ENCODE data around the gene PDE8A. TPM values are rescaled to one million over a fixed set of nuclear protein-coding genes. Genes with fewer than 3 reads are reported as not detected.

PDE8A gene
- total and polyA plus RNA-seq, 5 donors, result 11.5 to 24.7 (median 19.4) TPM

DNA sequence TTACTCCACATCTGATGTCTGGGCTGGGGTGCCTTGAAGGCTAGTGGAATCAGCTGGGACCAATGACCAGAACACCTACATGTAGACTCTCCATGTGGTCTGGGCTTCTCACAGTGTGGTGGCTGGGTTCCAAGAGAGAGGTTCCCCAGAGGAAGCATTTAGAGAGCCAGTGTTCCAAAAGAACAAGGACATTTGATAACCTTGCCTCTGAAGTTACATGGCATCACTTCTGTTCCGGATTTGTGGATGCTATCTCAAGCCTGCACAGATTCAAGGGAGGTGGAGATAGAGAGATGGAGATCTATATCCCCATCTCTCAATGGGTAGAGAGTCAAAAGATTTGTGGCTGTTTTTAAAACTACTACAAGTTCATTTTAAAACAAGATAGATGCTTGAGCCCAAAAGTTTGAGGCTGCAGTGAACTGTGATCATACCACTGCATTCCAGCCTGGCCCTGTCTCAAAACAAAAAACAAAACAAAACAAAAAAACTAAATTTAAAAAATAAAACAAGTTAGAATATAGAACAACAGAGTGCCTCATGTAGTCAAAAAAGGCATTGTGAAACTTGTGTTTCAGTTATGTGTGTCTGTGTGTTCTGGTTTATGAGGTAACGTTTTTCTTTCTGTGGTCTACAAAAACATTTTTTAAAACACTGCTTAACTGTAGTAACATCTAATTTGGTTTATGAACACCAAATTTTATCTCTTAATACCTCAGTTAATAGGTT is 44.8 kb downstream of the PDE8A start:
- Histone ChIP-seq H3K4me3 (ENCODE audit: low read length) (no peak overlapping the region), H3K27me3 (ENCODE audit: control insufficient read depth, insufficient read depth) (no peaks in the 10 kb centered on the region), H3K4me1 (ENCODE audit: control insufficient read depth, insufficient read depth, low read length) (peaks cover 17% of the 10 kb centered on the region), H3K9me3 (ENCODE audit: control insufficient read depth, low read length) (no peaks in the 10 kb centered on the region), H3K27ac (ENCODE audit: low read length) (peak overlapping the region; percentile 65)
- 27% methylated on average over 2 of the region's 2 CpGs for WGBS
- ATAC-seq (peak; percentile 77 to 80), DNase-seq (peak in 2 of 3 donors; percentile 31 to 68)
- intact Hi-C loops (cut with DNase I), result no loop called here

DNA sequence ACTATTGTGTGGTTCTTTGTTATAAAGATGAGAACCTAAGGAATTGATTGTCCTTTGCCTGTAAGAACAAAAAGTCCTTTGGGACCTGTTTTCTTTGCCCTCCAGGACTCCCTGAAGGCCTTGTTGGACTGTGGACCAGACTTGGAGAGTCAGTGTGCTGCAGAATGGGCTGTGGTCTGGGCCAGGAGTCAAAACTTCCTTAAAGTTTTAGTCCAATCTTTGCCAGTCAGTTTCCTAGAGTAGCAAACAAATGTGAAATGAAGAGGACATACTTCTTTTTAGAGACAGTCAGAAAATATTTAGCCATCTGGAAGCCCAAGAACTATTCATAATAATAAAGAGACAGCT is 45.4 kb downstream of the PDE8A start:
- intact Hi-C loops (cut with DNase I), result no loop called here
- Histone ChIP-seq H3K27me3 (ENCODE audit: control insufficient read depth, insufficient read depth) (no peaks in the 10 kb centered on the region), H3K4me3 (ENCODE audit: low read length) (no peak overlapping the region), H3K4me1 (ENCODE audit: control insufficient read depth, insufficient read depth, low read length) (peaks cover 20% of the 10 kb centered on the region), H3K9me3 (ENCODE audit: control insufficient read depth, low read length) (no peaks in the 10 kb centered on the region), H3K27ac (ENCODE audit: low read length) (no peak overlapping the region)
- DNase-seq (no peak), ATAC-seq (peak in 1 of 2 donors; percentile 50)

DNA sequence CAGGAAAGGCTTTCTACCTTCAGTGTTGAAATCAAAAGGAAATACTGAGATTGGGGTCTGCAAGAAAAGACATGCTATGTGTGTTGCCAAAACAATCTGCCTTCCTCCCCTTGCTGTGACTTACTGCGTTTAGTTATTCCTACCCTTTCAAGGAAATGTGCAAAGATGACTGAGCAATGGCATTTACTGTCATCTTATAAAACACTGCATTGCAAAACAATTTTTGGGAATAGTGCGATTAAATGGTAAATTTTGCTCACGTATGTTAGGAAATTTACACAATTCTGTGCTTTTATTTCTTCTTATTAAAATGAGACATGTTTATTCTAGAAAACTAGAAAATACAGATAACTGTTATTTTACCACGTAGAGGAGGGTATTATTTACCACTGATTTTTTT is 45.8 kb downstream of the PDE8A start:
- peaks cover 20% of the 10 kb centered on the region for H3K4me1 ChIP-seq (ENCODE audit: control insufficient read depth, insufficient read depth, low read length)
- DNase-seq (no peak), ATAC-seq (no peak)
- no peaks in the 10 kb centered on the region for H3K9me3 ChIP-seq (ENCODE audit: control insufficient read depth, low read length)
- intact Hi-C loops (cut with DNase I), result no loop called here
- H3K4me3 ChIP-seq (ENCODE audit: low read length), result no peak overlapping the region
- WGBS, result 74% methylated on average over 4 of the region's 4 CpGs
- no peak overlapping the region for H3K27ac ChIP-seq (ENCODE audit: low read length)
- no peaks in the 10 kb centered on the region for H3K27me3 ChIP-seq (ENCODE audit: control insufficient read depth, insufficient read depth)

DNA sequence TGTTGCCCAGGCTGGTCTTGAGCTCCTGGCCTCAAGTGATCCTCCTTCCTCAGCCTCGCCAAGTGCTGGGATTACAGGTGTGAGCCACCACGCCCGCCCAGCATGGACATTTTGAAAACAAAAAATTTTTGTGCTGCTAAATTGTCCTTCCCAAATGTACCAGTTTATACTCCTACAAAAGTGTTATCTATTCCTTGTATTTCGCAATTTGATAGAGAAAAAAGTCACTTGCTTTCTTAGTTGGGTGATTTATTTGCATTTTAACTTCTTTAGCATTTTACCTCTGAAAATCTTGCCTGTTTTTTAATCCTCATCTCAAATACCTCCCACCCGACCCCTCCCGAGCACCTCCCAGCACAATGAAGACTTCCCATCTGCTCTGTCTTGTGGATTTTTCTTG is 46.8 kb downstream of the PDE8A start:
- no peak for DNase-seq
- H3K27ac ChIP-seq (ENCODE audit: low read length), result no peak overlapping the region
- no peak overlapping the region for H3K4me3 ChIP-seq (ENCODE audit: low read length)
- H3K4me1 ChIP-seq (ENCODE audit: control insufficient read depth, insufficient read depth, low read length), result peaks cover 24% of the 10 kb centered on the region
- WGBS, result 79% methylated on average over 6 of the region's 6 CpGs
- no peak for ATAC-seq
- intact Hi-C loops (cut with DNase I), result no loop called here
- no peaks in the 10 kb centered on the region for H3K27me3 ChIP-seq (ENCODE audit: control insufficient read depth, insufficient read depth)
- no peaks in the 10 kb centered on the region for H3K9me3 ChIP-seq (ENCODE audit: control insufficient read depth, low read length)

DNA sequence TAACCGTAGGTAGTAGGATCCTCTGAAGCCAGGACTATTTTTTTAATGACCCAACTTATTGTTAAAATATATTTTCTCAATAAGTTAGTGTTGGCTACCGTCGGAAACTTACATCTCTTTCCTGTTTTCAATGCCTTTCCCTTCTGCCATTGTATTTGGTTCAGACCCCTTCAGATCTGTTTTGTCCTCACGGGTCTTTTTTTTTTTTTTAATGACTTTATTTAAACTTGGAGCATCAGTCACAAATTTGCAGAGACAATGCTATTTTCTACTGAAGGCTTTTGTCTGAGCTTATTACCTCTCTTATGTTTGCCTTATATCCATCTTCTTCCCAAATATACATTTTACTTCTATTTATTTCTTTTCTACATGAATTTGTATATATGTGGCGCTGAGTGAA is 47.6 kb downstream of the PDE8A start:
- Histone ChIP-seq H3K4me1 (ENCODE audit: control insufficient read depth, insufficient read depth, low read length) (peaks cover 22% of the 10 kb centered on the region), H3K27me3 (ENCODE audit: control insufficient read depth, insufficient read depth) (no peaks in the 10 kb centered on the region), H3K4me3 (ENCODE audit: low read length) (no peak overlapping the region), H3K9me3 (ENCODE audit: control insufficient read depth, low read length) (no peaks in the 10 kb centered on the region), H3K27ac (ENCODE audit: low read length) (no peak overlapping the region)
- DNase-seq (no peak), ATAC-seq (no peak)
- intact Hi-C loops (cut with DNase I), result no loop called here
- 78% methylated on average over 5 of the region's 5 CpGs for WGBS

GRCh38 chr15:85030301-85030929 is 48.8 kb downstream of the PDE8A start:
- DNase-seq (no peak), ATAC-seq (peak in 1 of 2 donors; percentile 61)
- Histone ChIP-seq H3K9me3 (ENCODE audit: control insufficient read depth, low read length) (no peaks in the 10 kb centered on the region), H3K27ac (ENCODE audit: low read length) (no peak overlapping the region), H3K4me3 (ENCODE audit: low read length) (no peak overlapping the region), H3K27me3 (ENCODE audit: control insufficient read depth, insufficient read depth) (no peaks in the 10 kb centered on the region), H3K4me1 (ENCODE audit: control insufficient read depth, insufficient read depth, low read length) (peaks cover 20% of the 10 kb centered on the region)
- WGBS, result 50% methylated on average over 1 of the region's 1 CpG
- intact Hi-C loops (cut with DNase I), result no loop called here

GRCh38 chr15:85031086-85031943 is 49.7 kb downstream of the PDE8A start:
- intact Hi-C loops (cut with DNase I), result no loop called here
- DNase-seq (no peak), ATAC-seq (no peak)
- Histone ChIP-seq H3K4me1 (ENCODE audit: control insufficient read depth, insufficient read depth, low read length) (peaks cover 12% of the 10 kb centered on the region), H3K9me3 (ENCODE audit: control insufficient read depth, low read length) (no peaks in the 10 kb centered on the region), H3K4me3 (ENCODE audit: low read length) (no peak overlapping the region), H3K27ac (ENCODE audit: low read length) (peak overlapping the region; percentile 6), H3K27me3 (ENCODE audit: control insufficient read depth, insufficient read depth) (no peaks in the 10 kb centered on the region)
- 78% methylated on average over 6 of the region's 6 CpGs for WGBS

- Histone ChIP-seq H3K27ac (ENCODE audit: low read length) (peak overlapping the region; percentile 6), H3K4me1 (ENCODE audit: control insufficient read depth, insufficient read depth, low read length) (peaks cover 16% of the 10 kb centered on the region)
These were observed 50.4 kb downstream of the PDE8A start for GRCh38 chr15:85031944-85032558.

DNA sequence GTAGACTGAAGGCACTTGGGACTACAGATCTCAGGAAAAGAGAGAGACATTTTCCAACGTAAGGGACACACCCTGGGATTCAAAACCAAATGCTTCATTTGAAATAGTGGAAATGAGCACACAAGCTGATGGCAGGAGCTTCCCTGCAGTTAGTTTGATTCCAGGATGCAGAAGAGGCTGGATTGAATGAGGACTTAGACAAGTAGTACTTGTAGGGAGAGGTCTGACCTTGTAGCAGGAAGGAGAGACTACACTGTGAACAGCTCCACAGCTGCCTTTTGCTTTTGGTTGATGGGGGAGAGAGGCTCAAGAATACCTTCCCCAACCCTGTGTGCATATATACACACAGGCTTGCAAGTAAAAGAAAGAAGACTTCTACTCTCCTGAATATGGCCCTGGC is 51.5 kb downstream of the PDE8A start:
- intact Hi-C loops (cut with DNase I), result no loop called here
- Histone ChIP-seq H3K4me1 (ENCODE audit: control insufficient read depth, insufficient read depth, low read length) (peaks cover 13% of the 10 kb centered on the region), H3K27ac (ENCODE audit: low read length) (peak overlapping the region; percentile 17), H3K9me3 (ENCODE audit: control insufficient read depth, low read length) (no peaks in the 10 kb centered on the region), H3K27me3 (ENCODE audit: control insufficient read depth, insufficient read depth) (no peaks in the 10 kb centered on the region), H3K4me3 (ENCODE audit: low read length) (no peak overlapping the region)
- WGBS, result 33% methylated on average over 1 of the region's 1 CpG
- ATAC-seq (peak in 1 of 2 donors; percentile 25), DNase-seq (no peak)

More at GRCh38 chr15:85031944-85032558, 50.4 kb downstream of the PDE8A start:
- Histone ChIP-seq H3K9me3 (ENCODE audit: control insufficient read depth, low read length) (no peaks in the 10 kb centered on the region), H3K4me3 (ENCODE audit: low read length) (no peak overlapping the region), H3K27me3 (ENCODE audit: control insufficient read depth, insufficient read depth) (no peaks in the 10 kb centered on the region)
- DNase-seq (no peak), ATAC-seq (no peak)
- intact Hi-C loops (cut with DNase I), result no loop called here
- WGBS, result 75% methylated on average over 2 of the region's 2 CpGs

GRCh38 chr15:85034276-85034675 is 52.6 kb downstream of the PDE8A start:
- ATAC-seq, result no peak
- no peak for DNase-seq
- 92% methylated on average over 5 of the region's 5 CpGs for WGBS
- intact Hi-C loops (cut with DNase I), result no loop called here
- Histone ChIP-seq H3K27ac (ENCODE audit: low read length) (no peak overlapping the region), H3K4me1 (ENCODE audit: control insufficient read depth, insufficient read depth, low read length) (peaks cover 13% of the 10 kb centered on the region), H3K9me3 (ENCODE audit: control insufficient read depth, low read length) (no peaks in the 10 kb centered on the region), H3K27me3 (ENCODE audit: control insufficient read depth, insufficient read depth) (no peaks in the 10 kb centered on the region), H3K4me3 (ENCODE audit: low read length) (no peak overlapping the region)

GRCh38 chr15:85035980-85036379 is 54.3 kb downstream of the PDE8A start:
- Histone ChIP-seq H3K4me1 (ENCODE audit: control insufficient read depth, insufficient read depth, low read length) (peaks cover 13% of the 10 kb centered on the region), H3K9me3 (ENCODE audit: control insufficient read depth, low read length) (no peaks in the 10 kb centered on the region), H3K27me3 (ENCODE audit: control insufficient read depth, insufficient read depth) (no peaks in the 10 kb centered on the region), H3K4me3 (ENCODE audit: low read length) (no peak overlapping the region), H3K27ac (ENCODE audit: low read length) (no peak overlapping the region)
- intact Hi-C loops (cut with DNase I), result loop anchor here in 1 of 4 donors (2.0 kb wide), 1 partner anchor 81 kb away; no protein-coding TSS in a partner anchor
- DNase-seq (no peak), ATAC-seq (no peak)
